Measurements from ENCODE around the gene PACRG.

The PACRG gene

DNA sequence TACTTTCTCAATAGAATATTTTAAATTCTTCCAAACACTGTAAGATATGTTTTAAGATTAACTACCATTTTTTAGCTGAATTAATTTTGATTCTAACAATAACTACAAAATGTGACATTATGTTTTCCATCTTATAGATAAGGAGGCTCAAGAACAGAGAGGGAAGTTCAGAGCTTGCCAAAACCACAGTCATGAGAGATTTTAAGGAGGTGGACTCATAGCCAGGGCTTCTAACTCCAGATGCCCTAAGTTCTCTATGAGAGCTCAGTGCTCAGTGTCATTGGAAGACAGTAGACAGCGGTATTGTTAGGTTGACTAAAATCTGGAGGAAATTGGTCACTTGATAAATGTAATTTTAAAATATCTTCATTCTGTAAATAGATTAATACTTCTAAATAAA is 144.2 kb downstream of the PACRG start:
- DNase-seq, result no peak

DNA sequence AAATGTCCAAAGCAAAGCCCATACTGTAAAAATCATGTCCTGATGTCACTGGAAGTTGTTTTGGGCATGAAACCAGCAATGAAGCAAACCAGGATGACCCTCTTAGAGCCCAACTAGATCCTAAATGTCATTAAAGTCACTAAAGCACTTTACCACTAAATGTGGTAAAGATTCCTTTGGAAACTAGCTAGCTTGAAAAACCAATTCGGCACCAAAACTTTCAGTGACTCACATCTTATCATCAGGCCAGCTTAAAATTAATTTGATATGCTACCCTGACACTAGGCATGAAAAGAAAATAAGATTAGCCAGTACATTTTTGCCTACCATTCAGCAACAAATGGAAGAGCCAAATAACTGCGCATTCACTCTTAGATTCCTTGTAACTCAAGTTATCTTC is 145.8 kb downstream of the PACRG start:
- no peak for DNase-seq

DNA sequence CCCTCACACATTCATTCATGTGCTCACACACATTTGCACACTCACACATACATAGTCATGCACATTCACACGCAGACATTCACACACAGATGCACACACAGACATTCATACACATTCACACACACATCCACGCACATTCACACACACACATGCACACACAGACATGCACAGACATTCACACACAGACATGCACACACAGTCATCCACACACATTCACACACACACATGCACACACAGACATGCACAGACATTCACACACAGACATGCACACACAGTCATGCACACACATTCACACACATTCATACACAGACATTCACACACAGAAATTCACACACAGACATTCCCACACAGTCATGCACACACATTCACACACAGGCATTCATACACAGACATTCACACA is 147.3 kb downstream of the PACRG start:
- DNase-seq, result no peak

DNA sequence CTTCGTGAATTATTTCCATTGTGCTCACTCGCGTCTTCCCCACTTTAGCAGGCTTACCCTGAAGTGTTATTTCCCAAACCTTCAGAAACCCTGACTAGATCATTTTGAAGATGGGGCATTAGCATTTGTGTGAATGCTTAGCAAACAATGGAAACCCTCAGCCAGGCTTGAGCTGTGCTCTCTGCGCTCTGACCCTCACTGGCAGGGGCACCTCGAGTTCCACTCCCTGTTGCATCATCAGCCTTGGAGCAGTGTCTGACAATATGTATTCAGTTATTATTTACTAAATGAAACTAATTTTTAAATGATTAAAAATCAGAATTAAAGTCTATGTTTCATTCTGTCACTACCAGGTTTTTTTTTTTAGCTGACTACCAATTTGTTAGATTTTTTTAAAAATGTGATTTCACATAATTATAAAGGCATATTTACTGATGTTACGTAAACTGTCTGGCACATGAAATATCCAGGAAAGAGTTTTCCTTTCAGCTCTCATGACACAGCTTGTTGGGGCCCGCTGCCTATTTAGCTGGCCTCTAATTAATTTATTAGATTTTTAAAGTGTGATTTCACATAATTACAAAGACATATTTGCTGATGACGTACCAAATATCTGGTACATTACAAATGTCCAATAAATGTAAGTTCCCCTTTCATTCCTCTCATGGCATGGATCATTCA is 155.2 kb downstream of the PACRG start:
- DNase-seq, result no peak

DNA sequence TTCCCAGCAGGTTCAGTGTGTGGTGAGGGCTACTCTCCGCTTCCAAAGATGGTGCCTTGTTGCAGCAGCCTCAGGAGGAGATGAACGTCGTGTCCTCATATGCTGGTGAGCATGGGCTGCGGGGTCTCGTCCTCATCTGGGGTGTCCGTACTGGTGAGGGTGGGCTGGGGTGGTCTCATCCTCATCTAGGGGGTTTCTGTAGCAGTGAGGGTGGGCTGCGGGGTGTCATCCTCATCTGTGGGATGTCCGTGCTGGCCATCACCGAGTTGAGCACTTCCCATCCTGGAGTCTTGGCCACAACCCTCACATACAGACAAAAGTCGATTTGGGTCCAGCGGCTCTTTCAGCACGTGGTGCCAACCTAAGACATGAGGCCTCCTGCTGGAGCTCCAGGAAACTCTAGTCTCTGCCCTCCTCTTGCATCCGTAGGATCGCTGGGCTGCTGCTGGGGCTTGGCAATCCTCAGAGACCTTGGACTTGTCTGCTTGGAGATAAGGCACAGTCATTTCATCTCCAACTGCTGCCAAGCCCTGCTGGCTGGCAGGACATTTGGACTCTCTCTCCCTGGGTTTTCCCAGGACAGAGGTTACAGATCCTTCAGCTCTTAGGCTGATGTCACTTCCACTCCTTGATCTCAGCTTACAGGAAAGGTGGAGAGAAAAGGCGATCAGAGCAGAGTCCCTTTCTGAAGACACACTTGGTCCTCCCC is 160.4 kb downstream of the PACRG start:
- no peak for DNase-seq

DNA sequence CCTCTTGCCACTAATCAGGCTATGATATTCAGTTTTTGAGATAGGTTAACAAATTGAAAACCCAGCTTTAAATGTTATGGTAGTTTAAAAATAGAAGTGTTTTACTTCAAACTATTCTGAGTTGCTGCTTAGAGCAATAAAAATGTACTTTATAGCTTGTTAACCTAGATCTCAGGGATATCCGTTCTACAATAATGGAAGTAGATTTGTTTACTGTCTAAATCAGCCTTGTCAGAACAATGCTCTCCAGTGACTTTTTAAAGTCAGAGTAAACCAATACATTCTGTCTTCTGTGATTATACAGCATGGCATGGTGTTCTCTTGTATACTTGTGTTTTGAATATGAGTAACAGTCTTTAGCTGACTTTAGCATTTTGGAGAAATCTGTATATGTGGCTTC is 161.5 kb downstream of the PACRG start:
- no peak for DNase-seq

DNA sequence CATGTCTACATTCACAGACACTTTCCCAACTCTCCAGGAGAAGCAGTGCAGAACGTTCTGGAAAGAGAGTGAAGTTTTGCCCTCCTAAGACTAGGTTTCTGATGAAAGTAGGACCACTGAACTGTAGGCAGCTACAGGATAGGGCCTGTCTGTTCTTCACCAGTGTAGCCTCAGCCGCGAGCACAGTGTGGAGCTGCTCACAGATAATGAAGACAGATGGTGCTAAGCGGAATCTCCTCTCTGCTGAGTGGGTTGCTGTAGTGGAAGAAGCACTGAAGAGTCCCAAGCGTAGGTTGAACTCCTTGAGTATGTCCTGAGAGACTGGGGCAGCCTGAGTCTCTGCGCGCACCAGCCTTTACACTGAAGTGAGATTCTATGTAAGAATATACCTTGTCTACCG is 170.2 kb downstream of the PACRG start:
- DNase-seq, result no peak

DNA sequence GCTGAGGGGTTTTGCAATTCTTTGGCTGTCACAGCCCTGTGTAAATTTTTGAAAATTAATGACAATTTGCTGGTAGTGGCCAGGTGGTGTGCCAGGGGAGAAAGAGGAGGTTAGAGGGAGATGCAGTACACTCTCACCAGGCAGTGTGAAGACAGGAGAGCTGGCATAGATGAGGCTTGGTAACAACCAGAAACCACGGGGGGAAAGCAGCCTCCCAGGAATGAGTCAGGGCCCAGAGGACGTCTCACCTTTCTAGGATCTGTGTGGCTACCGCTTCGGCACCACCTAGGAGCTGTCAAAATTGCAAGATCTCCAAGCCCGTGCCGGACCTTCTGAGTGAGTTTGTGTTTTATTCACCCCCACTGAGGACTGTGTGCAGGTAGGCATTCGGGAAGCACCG is 171.4 kb downstream of the PACRG start:
- no peak for DNase-seq

DNA sequence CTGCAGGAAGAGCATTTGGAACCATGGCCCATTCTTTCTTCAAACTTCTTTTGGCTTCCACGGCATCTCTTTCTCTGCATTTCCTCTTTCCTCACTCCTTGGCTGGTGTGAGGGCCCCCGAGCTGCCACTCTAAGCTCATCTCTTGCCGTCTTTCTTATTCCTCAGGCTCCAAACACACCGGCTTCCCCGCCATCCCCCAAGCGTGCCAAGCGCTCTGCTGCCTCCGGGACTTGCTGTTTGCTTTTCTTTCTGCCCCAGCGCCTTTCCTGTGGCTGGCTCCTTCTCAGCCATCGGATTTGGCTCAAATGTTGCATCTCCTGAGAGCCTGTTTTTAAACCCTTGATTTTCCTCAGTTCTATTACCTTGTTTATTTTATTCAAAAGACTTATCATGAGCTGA is 172.7 kb downstream of the PACRG start:
- DNase-seq, result no peak

DNA sequence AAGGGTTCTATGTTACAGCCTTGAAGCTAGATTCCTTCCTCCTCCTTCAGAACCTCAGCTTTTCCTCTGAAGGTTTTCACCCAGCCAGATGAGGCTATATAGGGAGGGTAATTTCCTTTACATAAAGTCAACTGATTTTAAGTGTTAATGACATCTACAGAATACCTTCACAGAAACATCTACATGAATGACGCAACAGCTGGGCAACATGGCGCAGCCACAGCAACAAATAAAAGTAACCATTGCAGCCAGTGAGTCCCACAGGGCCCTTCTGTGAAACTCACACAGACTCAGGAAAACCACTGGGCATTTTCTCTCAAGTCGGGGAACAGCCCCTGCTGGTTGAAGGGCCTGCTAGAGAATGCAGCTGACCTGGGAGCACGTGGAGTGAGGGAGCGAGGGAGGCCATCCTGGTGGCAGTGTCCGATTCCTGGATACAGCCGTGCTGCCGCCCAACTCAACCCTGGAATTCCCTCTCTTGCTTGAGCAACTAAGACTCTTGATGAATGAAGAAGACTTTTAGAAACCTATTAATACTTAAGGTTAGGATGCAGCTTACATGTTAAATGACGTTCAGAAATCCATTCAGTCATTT is 176.4 kb downstream of the PACRG start:
- DNase-seq, result no peak

DNA sequence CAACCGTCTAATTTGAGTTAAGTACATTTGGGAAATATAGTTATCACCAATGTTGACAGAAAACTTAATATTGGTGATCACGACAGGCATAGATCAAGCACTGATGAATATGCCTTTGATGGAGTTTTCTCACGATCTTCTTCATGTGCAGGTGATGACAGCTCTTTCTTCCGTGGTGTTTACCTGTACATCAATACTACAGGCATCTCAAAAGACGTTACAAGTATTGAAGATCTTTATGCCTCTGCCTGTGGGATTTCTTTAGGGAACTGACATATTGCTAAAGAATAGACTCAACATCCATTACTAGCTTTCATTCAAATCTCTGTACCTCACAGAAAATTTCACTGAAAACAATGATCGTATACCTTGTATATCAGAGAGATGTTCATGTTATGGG is 178.7 kb downstream of the PACRG start:
- DNase-seq, result no peak

DNA sequence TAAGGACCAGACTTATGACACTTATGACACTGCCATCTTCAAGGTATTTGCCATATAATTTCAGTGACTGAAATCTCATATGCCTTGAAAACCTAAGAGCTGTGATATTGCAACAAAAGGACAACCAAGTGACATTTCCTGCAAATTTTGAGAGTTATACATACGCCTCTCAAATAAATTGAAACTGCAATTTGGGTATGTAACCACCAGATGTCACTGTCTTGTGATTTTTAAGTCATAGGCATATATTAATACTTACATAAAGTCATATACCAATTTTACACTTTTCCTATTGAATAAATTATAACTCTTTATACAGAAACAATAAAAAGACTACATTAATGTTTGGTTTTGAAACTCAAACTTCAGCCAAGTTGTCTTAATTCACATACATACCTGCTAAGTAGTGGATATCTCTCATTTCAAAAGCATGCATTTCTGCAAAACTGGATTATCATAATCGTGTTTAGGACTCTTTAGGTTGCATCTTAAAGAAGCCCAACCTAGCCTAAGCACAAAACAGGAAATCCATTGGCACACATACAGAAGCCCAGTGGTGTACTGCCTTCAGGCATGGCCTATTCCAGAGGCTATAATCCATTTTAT is 180.2 kb downstream of the PACRG start:
- no peak for DNase-seq

DNA sequence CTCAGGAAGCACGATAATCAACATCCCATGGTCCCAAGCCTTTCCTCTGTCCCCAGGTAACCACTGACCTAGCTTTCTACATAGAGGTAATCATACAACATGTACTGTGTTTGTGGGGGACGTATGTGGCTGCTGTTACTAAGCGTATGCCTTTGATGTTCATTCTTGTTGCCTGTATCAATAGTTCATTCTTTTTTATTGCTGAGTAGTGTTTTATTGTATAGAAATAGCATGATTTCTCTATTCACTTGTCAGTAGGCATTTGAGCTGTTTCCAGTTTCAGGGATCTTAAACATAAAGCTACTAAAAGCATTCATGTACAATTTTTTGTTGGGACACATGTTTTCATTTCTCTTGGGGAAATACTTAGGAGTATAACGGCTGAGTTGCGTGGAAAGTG is 185.4 kb downstream of the PACRG start:
- no peak for DNase-seq

DNA sequence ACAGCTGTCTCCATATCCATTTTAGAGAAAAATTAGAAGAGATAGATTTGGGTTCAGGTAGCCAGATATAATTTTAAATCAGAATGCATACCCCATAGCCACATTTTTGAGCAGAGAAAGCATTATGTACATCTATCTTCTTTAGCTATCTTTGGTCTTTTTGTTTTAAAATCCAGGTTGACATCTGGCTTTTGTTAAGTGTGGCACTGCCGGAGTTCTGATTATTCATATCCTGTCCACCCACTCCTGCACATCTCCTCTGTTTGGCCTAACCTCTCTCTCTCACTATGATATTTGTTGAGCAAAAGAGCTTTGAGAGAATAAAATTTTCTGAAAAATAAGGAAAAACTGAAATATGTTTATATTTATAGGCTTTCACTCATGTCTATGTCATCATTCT is 189.7 kb downstream of the PACRG start:
- DNase-seq, result no peak

DNA sequence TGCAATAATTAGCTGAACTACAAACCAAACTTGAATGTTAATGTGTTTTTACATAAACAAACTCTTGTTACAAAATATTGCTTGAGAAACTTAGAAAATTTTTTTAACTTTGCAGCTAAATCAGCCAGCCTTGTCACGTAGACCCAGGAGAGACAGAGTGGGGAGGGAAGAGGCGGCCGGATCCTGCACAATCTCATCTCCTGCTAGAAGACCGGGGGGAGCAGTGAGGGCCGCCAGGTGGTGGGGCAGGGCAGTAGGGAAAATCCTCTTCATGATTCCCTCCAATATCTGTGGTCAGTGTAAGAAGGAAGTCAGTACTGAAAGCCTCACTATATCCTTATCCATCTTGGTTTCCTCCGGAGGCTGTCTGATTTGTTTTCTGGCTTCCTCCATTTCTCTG is 193.3 kb downstream of the PACRG start:
- no peak for DNase-seq

DNA sequence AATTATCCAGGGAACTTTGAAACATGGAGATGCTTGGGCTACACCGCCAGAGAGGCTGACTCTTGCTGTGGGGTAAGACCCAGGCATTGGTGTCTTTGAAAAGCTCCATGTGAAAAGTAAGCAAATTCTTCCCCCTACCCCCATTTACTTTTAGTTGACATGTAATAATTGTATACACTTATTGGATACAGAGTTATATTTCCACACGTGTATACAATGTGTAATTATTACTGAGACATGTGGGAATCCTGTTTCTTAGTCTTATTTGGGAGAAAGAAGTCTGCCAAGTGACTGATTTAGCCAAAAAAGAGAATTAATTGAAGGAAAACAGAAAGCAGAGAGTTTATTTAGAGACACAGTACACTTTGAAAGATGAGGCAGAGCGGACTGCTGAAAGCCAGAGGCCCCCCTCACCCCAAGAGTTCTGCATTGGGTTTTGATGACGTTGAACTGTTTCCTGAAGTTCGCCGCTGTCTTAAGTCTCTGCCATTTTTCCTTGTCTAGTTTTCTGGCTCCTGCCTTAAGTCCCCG is 193.8 kb downstream of the PACRG start:
- no peak for DNase-seq

DNA sequence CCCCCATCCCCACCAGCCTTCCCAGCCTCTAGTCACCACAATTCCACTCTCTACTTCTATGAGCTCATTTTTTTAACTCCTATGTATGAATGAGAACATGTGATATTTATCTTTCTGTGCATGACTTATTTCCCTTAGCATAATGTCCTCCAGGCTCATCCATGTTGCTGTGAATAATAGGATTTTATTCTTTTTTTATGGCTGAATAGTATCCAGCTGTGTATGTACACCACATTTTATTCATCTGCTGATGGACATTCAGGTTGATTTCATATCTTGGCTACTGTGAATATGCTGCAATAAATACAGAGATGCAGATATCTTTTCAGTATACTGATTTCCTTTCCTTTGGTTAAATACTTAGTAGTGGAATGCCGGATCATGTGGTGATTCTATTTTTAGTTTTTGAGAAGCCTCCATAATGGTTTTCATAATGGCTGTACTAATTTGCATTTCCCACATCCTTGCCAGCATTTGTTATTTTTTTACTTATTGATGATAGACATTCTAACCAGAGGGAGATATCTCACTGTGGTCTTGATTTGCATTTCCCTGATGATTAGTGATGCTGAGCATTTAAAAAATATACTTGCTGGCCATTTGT is 194.9 kb downstream of the PACRG start:
- DNase-seq, result no peak

DNA sequence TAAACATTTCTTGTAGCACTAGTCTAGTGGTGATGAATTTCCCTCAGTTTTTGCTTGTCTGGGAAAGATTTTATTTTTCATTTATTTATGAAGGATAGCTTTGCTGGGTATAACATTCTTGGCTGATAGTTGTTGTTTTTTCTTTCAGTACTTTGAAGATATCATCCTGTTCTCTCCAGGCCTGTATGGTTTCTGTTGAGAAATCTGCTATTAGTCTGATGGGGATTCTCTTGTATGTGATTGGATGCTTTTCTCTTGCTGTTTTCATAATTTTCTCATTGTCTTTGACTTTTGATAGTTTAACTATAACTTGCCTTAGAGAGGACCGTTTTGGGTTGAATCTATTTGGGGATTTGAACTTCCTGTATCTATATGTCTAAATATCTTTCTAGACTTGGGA is 207.1 kb downstream of the PACRG start:
- DNase-seq, result no peak

DNA sequence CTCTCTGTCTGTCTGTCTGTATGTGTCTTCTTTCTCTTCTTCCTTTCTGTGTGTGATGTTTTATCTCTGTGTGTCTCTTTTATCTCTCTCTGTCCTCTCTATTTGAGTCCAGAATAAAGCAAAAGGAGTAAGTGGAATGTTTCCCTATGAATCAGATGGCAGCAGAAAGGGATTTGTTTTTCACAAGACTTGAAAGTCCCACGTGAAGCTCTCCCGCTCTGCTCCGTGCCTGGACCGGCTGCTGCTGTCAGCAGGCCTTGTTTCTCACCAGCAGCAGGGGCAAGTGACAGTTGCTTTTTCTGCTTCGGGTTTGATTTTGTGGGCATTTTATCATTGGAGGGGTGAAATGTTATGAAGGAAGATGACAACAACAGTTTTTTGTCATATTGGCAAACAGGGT is 212.7 kb downstream of the PACRG start:
- DNase-seq, result no peak

DNA sequence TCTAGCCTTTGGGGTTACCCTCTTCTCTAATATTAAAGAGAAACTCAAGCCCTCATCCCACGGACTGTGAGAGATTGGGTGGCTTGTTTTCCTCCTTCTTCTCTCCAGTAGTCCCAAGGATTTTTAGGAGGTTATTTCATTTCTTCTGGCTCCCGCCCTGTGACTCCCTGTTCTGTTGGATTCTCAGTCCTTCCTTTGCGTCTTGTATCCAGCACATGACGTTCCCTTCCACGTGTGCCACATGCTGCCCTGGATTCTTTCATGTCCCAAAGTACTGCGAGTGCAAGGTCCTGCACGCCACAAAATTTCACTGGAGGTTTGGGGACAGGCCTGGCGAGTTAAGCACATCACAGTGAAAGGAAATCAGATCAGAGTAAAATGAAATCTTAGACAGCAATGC is 213.4 kb downstream of the PACRG start:
- DNase-seq, result no peak

DNA sequence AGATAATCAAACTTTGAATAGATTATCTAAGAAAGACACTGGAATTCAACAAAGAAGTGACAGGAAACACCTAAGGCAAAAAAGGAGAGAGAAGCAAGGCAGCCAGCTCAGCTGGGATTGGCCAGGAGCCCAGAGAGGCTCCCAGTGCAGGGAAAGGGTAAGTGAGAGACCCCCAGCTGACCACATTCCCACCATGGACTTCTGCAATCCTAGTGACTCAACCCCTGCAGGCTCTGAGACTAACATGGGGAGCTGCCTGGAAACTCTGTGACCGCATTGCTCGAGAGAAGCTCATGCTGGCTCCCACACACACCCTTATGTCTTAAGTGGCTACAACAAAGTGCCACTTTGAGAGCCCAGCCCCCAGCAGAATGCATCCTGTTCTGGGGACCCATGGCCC is 215.1 kb downstream of the PACRG start:
- DNase-seq, result no peak

DNA sequence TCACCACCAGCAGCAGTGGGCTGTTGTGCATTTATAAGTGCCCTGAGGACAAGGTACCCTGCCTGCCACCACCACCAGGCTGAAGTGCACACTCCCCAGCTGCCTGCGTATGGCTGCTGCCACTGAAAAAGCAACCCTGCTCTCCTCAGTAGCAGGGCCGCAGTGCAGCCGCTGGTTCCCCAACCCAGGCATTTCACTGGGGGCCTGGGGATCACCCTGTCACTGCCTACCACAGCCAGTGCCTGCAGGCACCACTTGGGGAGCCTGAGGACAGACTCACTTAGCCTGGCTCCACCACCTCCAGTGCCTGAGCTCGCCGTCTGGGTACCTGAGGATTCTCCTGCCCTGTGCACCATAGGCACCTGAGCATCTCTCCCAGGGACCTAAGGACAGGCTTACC is 215.6 kb downstream of the PACRG start:
- no peak for DNase-seq

DNA sequence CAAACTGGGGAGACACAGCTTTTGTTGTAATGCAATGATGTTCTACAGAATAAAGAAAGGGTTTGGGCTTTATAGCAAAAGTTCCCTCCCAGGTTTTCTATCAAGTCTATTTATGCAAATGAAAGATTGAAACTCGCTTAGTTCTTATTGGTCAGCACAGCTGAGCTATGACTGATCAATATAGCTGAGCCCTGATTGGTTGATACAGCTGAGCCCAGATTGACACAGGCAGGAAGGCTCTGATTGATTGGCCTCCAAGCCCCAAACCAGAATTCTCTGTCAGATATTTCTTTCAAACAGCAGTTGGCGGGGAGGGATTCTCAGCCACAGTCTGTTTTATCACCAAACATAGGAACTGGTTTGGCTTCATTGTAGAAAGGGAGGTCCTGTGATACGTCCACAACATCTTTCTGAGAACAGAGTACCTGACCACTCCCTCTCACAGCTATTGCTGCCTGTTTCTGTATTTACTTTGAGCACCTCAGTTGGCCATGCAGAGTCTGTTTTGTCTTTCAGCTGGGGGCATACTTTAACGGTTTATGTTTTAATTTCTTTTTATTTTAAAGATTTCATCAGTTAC is 223.5 kb downstream of the PACRG start:
- DNase-seq, result no peak

Data from stimulated activated CD4-positive, alpha-beta T cell treated with anti-CD3 and anti-CD28 coated beads, Interleukin-12 subunit alpha, Interleukin-12 subunit beta, amount 100 ng/mL, for 4 hours (primary cell).